ENCODE measurements around the gene UNKL. TPM values are rescaled to one million over a fixed set of nuclear protein-coding genes. Genes with fewer than 3 reads are reported as not detected.

UNKL gene
- total RNA-seq, 1 experiment from 2014 or later, result 18.8 TPM

DNA sequence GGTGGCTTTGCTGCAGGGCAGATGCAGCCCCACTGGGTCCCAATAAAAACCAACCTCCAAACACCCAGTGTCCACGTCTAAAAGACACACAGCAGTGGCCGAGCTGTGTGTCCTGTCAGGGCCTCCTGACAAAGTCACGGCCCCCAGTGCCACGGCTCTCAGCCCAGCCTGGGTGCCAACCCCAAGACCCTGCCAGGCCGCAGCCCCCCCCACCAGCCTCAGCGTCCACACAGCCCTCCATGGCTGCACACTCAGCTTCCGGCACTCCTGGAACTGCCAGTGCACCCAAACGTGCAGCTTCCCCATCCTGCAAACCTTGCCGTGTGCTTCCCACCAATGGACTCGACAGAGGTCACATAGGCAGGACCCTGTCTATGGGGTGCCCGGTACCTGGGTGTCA, 33.5 kb upstream of the UNKL start:
- DNase-seq (no peak), ATAC-seq (no peak)
- no peaks in the 10 kb centered on the region for H4K20me1 ChIP-seq (ENCODE audit: low read length)
- H3K27ac ChIP-seq (ENCODE audit: low read length), result no peak overlapping the region
- no peaks in the 10 kb centered on the region for H3K79me2 ChIP-seq (ENCODE audit: low read length)
- no peak overlapping the region for H3K4me3 ChIP-seq (ENCODE audit: low read length)
- CTCF ChIA-PET, result no interaction called here
- intact Hi-C loops (cut with micrococcal nuclease), result no loop called here
- no peaks in the 10 kb centered on the region for H3K9me2 ChIP-seq (replicated peaks; ENCODE audit: low read length)
- no TSS peak for BruUV-seq (replicated peaks)
- no peaks in the 10 kb centered on the region for H3F3A ChIP-seq (ENCODE audit: low read length, unreplicated experiment)
- H3K27me3 ChIP-seq (ENCODE audit: low read length), result no peaks in the 10 kb centered on the region
- H3K4me2 ChIP-seq (ENCODE audit: low read length), result no peak overlapping the region
- no peak overlapping the region for H2AFZ ChIP-seq (ENCODE audit: low read length)
- TF ChIP-seq EZH2 (IDR thresholded peaks at IDR 0.05; ENCODE audit: low read length, unreplicated experiment), result no peak
- TF ChIP-seq, protein P1, sequence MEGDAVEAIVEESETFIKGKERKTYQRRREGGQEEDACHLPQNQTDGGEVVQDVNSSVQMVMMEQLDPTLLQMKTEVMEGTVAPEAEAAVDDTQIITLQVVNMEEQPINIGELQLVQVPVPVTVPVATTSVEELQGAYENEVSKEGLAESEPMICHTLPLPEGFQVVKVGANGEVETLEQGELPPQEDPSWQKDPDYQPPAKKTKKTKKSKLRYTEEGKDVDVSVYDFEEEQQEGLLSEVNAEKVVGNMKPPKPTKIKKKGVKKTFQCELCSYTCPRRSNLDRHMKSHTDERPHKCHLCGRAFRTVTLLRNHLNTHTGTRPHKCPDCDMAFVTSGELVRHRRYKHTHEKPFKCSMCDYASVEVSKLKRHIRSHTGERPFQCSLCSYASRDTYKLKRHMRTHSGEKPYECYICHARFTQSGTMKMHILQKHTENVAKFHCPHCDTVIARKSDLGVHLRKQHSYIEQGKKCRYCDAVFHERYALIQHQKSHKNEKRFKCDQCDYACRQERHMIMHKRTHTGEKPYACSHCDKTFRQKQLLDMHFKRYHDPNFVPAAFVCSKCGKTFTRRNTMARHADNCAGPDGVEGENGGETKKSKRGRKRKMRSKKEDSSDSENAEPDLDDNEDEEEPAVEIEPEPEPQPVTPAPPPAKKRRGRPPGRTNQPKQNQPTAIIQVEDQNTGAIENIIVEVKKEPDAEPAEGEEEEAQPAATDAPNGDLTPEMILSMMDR (conservative IDR thresholded peaks at IDR 0.05; ENCODE audit: low read depth, low read length), result no peak
- no peak for TF ChIP-seq EZH2phosphoT487 (IDR thresholded peaks at IDR 0.05; ENCODE audit: borderline replicate concordance, low read length)
- no peaks in the 10 kb centered on the region for H3K9me3 ChIP-seq (ENCODE audit: low read length)
- POLR2A ChIA-PET (ENCODE audit: unreplicated experiment), result no interaction called here
- H3K4me1 ChIP-seq (ENCODE audit: insufficient read depth, low read length), result no peaks in the 10 kb centered on the region
- no peaks in the 10 kb centered on the region for H3K36me3 ChIP-seq (ENCODE audit: low read depth, low read length)
- no peak overlapping the region for H3K9ac ChIP-seq (ENCODE audit: low read length)

DNA sequence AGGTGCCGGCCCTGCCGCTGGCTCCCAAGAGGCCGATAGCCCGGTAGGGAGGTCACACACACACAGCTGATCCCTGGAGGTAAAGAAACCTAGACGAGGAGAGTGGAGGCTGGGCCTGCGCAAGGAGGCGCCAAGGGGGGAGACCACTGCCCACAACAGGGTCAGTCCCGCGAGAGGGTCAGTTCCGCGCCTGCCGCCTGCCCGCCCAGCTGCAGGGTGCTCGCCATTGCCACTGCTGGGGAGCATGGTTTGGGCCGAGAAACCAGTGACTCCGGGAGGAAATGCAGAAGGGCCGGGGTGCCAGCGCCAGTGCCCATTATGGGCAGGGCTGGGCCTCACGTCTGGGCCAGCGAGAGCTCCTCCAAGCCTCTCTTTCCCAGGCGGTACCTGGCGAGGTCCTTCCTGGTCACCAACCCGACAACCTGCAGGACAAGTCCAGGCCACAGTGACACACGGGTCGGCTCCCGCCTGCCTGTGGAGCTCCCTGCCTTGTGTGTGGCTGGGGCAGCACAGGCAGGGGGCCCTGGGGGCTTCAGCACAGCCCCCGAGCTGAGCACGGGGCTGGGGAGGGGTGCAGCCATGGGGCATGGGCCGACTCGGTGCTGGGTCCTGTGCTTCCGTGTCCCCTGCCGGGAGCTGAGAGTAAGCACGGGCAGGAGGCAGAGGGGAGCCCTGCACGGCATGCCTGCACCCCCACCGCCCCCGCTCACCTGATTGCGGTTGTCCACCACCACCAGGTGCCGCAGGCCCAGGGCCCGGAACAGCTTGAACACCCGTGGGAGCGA, 32.0 kb upstream of the UNKL start:
- H2AFZ ChIP-seq (ENCODE audit: low read length), result no peak overlapping the region
- H3K4me1 ChIP-seq (ENCODE audit: insufficient read depth, low read length), result no peaks in the 10 kb centered on the region
- H3K79me2 ChIP-seq (ENCODE audit: low read length), result no peaks in the 10 kb centered on the region
- no peaks in the 10 kb centered on the region for H3F3A ChIP-seq (ENCODE audit: low read length, unreplicated experiment)
- H3K4me3 ChIP-seq (ENCODE audit: low read length), result no peak overlapping the region
- POLR2A ChIA-PET (ENCODE audit: unreplicated experiment), result no interaction called here
- H3K9me3 ChIP-seq (ENCODE audit: low read length), result no peaks in the 10 kb centered on the region
- no peak overlapping the region for H3K4me2 ChIP-seq (ENCODE audit: low read length)
- ATAC-seq, result no peak
- TSS peak; percentile 23 for BruUV-seq (replicated peaks)
- intact Hi-C loops (cut with micrococcal nuclease), result no loop called here
- no peak overlapping the region for H3K27ac ChIP-seq (ENCODE audit: low read length)
- H3K9me2 ChIP-seq (replicated peaks; ENCODE audit: low read length), result no peaks in the 10 kb centered on the region
- H3K9ac ChIP-seq (ENCODE audit: low read length), result no peak overlapping the region
- CTCF ChIA-PET, result no interaction called here
- TF ChIP-seq, protein P1 (conservative IDR thresholded peaks at IDR 0.05; ENCODE audit: low read depth, low read length), result no peak
- no peak for TF ChIP-seq EZH2phosphoT487 (IDR thresholded peaks at IDR 0.05; ENCODE audit: borderline replicate concordance, low read length)
- no peak for TF ChIP-seq EZH2 (IDR thresholded peaks at IDR 0.05; ENCODE audit: low read length, unreplicated experiment)
- no peaks in the 10 kb centered on the region for H4K20me1 ChIP-seq (ENCODE audit: low read length)
- no peaks in the 10 kb centered on the region for H3K27me3 ChIP-seq (ENCODE audit: low read length)
- no peaks in the 10 kb centered on the region for H3K36me3 ChIP-seq (ENCODE audit: low read depth, low read length)
- DNase-seq, result no peak

GRCh38 chr16:1445518-1446203, 31.2 kb upstream of the UNKL start:
- no peaks in the 10 kb centered on the region for H3K4me1 ChIP-seq (ENCODE audit: insufficient read depth, low read length)
- ChIA-PET POLR2A (ENCODE audit: unreplicated experiment) (no interaction called here), CTCF (no interaction called here)
- no peaks in the 10 kb centered on the region for H3K27me3 ChIP-seq (ENCODE audit: low read length)
- no peak overlapping the region for H3K4me2 ChIP-seq (ENCODE audit: low read length)
- H3K36me3 ChIP-seq (ENCODE audit: low read depth, low read length), result no peaks in the 10 kb centered on the region
- no peaks in the 10 kb centered on the region for H3K79me2 ChIP-seq (ENCODE audit: low read length)
- no peak overlapping the region for H3K9ac ChIP-seq (ENCODE audit: low read length)
- no peaks in the 10 kb centered on the region for H3K9me2 ChIP-seq (replicated peaks; ENCODE audit: low read length)
- intact Hi-C loops (cut with micrococcal nuclease), result no loop called here
- DNase-seq (no peak), ATAC-seq (no peak)
- no peaks in the 10 kb centered on the region for H3K9me3 ChIP-seq (ENCODE audit: low read length)
- no peak overlapping the region for H3K27ac ChIP-seq (ENCODE audit: low read length)
- H3K4me3 ChIP-seq (ENCODE audit: low read length), result no peak overlapping the region
- BruUV-seq (replicated peaks), result no TSS peak
- no peak for TF ChIP-seq EZH2phosphoT487 (IDR thresholded peaks at IDR 0.05; ENCODE audit: borderline replicate concordance, low read length)
- no peak for TF ChIP-seq EZH2 (IDR thresholded peaks at IDR 0.05; ENCODE audit: low read length, unreplicated experiment)
- TF ChIP-seq, protein P1 (conservative IDR thresholded peaks at IDR 0.05; ENCODE audit: low read depth, low read length), result no peak
- H2AFZ ChIP-seq (ENCODE audit: low read length), result no peak overlapping the region
- H4K20me1 ChIP-seq (ENCODE audit: low read length), result no peaks in the 10 kb centered on the region
- no peaks in the 10 kb centered on the region for H3F3A ChIP-seq (ENCODE audit: low read length, unreplicated experiment)
